ENCODE data around the gene TMED4. TPM values are rescaled to one million over a fixed set of nuclear protein-coding genes. Genes with fewer than 3 reads are reported as not detected.

The TMED4 gene
- total RNA-seq, 4 donors from 2014 or later: 226 to 303 (median 254) TPM

DNA sequence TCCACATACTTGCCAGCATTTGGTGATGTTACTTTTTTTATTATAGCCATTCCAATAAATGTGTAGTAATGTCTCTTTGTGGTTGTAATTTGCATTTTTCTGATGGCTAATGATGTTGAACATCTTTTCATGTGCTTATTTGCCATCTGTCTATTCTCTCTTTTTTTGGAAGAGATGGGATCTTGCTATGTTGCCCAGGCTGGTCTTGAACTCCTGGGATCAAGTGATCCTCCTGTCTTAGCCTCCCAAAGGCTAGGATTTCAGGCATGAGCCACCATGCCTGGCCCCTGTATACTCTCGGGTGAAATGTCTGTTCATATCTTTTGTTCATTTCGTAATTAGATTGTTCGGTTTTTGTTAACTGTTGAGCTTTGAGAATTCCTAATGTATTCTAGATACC, 27.8 kb upstream of the TMED4 start:
- Histone ChIP-seq H3K36me3 (no peaks in the 10 kb centered on the region), H3K27me3 (no peaks in the 10 kb centered on the region), H3K4me3 (no peak overlapping the region), H3K27ac (no peak overlapping the region), H3K9me3 (no peaks in the 10 kb centered on the region), H3K4me1 (peaks cover 4 to 49% (median 27%) of the 10 kb centered on the region in 4 donors)
- no peak for DNase-seq
- in situ Hi-C loops (cut with MboI; ENCODE audit: low pct_ligation_motif_present in 1 of 4, low pct_unique_long_range_greater_than_20kb in 1 of 4, low sequenced_read_pairs in 3 of 4) (no loop called here), intact Hi-C loops (cut with DNase I; ENCODE audit: low total_unique reads) (no loop called here)
- WGBS, 2 donors (ENCODE audit: low coverage in 1 of 2): 89 to 93% methylated on average over 3 of the region's 3 CpGs
- TF ChIP-seq EP300 (IDR thresholded peaks at IDR 0.05; ENCODE audit: low read depth) (no peak), POLR2A (IDR thresholded peaks at IDR 0.05) (no peak), POLR2AphosphoS5 (IDR thresholded peaks at IDR 0.05) (no peak)
- TF ChIP-seq, protein P1, sequence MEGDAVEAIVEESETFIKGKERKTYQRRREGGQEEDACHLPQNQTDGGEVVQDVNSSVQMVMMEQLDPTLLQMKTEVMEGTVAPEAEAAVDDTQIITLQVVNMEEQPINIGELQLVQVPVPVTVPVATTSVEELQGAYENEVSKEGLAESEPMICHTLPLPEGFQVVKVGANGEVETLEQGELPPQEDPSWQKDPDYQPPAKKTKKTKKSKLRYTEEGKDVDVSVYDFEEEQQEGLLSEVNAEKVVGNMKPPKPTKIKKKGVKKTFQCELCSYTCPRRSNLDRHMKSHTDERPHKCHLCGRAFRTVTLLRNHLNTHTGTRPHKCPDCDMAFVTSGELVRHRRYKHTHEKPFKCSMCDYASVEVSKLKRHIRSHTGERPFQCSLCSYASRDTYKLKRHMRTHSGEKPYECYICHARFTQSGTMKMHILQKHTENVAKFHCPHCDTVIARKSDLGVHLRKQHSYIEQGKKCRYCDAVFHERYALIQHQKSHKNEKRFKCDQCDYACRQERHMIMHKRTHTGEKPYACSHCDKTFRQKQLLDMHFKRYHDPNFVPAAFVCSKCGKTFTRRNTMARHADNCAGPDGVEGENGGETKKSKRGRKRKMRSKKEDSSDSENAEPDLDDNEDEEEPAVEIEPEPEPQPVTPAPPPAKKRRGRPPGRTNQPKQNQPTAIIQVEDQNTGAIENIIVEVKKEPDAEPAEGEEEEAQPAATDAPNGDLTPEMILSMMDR (IDR thresholded peaks at IDR 0.05): no peak

DNA sequence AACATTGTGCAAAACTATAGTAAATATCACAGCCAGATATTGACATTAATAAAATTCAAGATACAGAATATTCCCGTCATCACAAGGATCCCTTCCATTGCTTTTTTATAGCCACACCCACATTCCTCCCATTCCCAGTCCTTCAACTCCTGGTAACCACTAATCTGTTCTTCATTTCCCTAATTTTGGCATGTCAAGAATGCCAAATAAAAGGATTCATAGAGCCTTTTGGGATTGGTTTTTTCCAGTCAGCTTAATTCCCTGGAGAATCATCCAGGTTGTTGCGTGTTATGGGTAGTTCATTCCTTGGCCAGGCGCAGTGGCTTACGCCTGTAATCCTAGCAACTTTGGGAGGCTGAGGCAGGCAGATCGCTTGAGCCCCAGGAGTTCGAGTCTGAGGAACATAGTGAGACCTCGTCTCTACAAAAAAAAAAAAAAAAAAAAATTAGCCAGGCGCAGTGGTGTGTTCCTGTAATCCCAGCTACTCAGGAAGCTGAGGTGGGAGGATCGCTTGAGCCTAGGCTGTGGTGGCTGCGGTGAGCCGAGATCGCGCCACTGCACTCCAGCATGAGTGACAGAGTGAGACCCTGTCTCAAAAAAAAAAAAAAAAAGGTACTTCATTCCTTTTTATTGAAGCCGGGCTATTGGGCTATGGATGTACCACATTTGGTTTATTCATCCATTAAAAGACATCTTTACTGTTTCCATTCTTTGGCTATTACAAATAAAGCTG, 27.1 kb upstream of the TMED4 start:
- DNase-seq: no peak
- no peaks in the 10 kb centered on the region for H3K36me3 ChIP-seq
- H3K27ac ChIP-seq: peak overlapping the region in 1 of 4 donors; percentile 98
- intact Hi-C loops (cut with DNase I; ENCODE audit: low total_unique reads) (no loop called here), in situ Hi-C loops (cut with MboI; ENCODE audit: low pct_ligation_motif_present in 1 of 4, low pct_unique_long_range_greater_than_20kb in 1 of 4, low sequenced_read_pairs in 3 of 4) (no loop called here)
- TF ChIP-seq, protein P1 (IDR thresholded peaks at IDR 0.05): no peak
- TF ChIP-seq POLR2AphosphoS5 (IDR thresholded peaks at IDR 0.05) (no peak), EP300 (IDR thresholded peaks at IDR 0.05; ENCODE audit: low read depth) (no peak), POLR2A (IDR thresholded peaks at IDR 0.05) (no peak)
- 84 to 91% methylated on average over 13 to 14 of the region's 14 CpGs for WGBS, 2 donors (ENCODE audit: low coverage in 1 of 2)
- peaks cover 4 to 41% (median 20%) of the 10 kb centered on the region in 4 donors for H3K4me1 ChIP-seq
- no peaks in the 10 kb centered on the region for H3K9me3 ChIP-seq
- no peak overlapping the region for H3K4me3 ChIP-seq
- no peaks in the 10 kb centered on the region for H3K27me3 ChIP-seq

DNA sequence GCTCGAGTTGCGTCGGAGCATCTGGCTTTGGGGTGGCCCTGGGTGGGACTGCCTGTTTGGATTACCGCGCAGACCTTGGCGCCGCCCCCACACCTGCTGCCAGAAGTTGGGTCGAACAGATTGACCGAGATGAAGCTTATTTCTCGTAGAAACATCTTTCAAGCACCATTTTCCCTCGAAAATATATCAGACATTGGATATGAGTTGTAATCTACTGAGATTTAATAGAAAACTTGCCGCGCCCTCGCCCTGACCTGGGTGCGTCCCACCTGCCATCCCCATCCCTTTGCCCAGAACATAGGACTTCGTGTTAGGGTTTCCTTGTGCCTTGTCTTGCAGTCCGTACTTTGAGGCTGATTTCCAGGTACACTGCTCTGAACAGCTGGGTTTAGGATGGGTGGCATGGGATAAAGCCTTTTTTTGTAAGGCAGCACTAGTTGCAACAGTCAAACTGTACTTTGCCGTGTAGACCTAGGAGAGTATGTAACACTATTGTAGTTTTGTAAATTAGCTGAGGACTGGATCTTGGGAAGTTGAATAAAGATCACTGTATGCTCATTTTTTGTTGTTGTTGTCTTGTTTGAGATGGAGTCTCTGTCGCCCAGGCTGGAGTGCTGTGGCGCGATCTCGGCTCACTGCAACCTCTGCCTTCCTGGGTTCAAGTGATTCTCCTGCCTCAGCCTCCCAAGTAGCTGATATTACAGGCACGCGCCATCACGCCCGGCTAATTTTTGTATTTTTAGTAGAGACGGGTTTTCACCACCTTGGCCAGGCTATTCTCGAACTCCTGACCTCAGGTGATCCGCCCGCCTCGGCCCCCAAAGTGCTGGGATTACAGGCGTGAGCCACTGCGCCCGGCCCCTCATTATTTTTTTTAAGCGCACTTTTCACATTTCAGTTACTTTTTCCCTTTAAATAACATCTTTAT, 25.4 kb upstream of the TMED4 start:
- TF ChIP-seq POLR2AphosphoS5 (IDR thresholded peaks at IDR 0.05) (no peak), EP300 (IDR thresholded peaks at IDR 0.05; ENCODE audit: low read depth) (no peak), POLR2A (IDR thresholded peaks at IDR 0.05) (no peak)
- TF ChIP-seq, protein P1 (IDR thresholded peaks at IDR 0.05): no peak
- in situ Hi-C loops (cut with MboI; ENCODE audit: low pct_ligation_motif_present in 1 of 4, low pct_unique_long_range_greater_than_20kb in 1 of 4, low sequenced_read_pairs in 3 of 4) (no loop called here), intact Hi-C loops (cut with DNase I; ENCODE audit: low total_unique reads) (no loop called here)
- 40 to 47% methylated on average over 7 to 33 of the region's 35 CpGs for WGBS, 2 donors (ENCODE audit: low coverage in 1 of 2)
- H3K36me3 ChIP-seq: no peaks in the 10 kb centered on the region
- peaks cover 4 to 32% (median 19%) of the 10 kb centered on the region in 4 donors for H3K4me1 ChIP-seq
- DNase-seq: no peak
- H3K9me3 ChIP-seq: no peaks in the 10 kb centered on the region
- H3K27me3 ChIP-seq: no peaks in the 10 kb centered on the region
- H3K4me3 ChIP-seq: peak overlapping the region; percentile 47 to 87 (median 73)
- H3K27ac ChIP-seq: peak overlapping the region; percentile 95 to 98 (median 97)

All from transverse colon (tissue), 4 donors.